ENCODE data around the gene AGXT.
"Not testable (repeated sequence)": the region's sequence is repeated elsewhere in the genome, so short reads cannot be mapped to it uniquely, and the experiment has no call there.

AGXT gene

GRCh38 chr2:240840435-240841060, 28.1 kb upstream of the AGXT start:
- no peak for DNase-seq (ENCODE audit: low spot score)

GRCh38 chr2:240846309-240846708, 22.3 kb upstream of the AGXT start:
- not testable (repeated sequence) for DNase-seq (ENCODE audit: low spot score)

GRCh38 chr2:240846873-240847595, 21.6 kb upstream of the AGXT start:
- DNase-seq (ENCODE audit: low spot score), result no peak

- no peak for DNase-seq (ENCODE audit: low spot score)
These were observed 20.8 kb upstream of the AGXT start for GRCh38 chr2:240847817-240848216.

- no peak for DNase-seq (ENCODE audit: low spot score)
These were observed 19.5 kb upstream of the AGXT start for GRCh38 chr2:240848900-240849680.

GRCh38 chr2:240850026-240850425, 18.6 kb upstream of the AGXT start:
- DNase-seq (ENCODE audit: low spot score), result no peak

GRCh38 chr2:240850756-240851077, 17.9 kb upstream of the AGXT start:
- DNase-seq (ENCODE audit: low spot score), result no peak

GRCh38 chr2:240851078-240851991, 17.3 kb upstream of the AGXT start:
- DNase-seq (ENCODE audit: low spot score), result peak; percentile 82

- no peak for DNase-seq (ENCODE audit: low spot score)
These were observed 15.8 kb upstream of the AGXT start for GRCh38 chr2:240852671-240853314.

GRCh38 chr2:240855670-240856069, 13.0 kb upstream of the AGXT start:
- DNase-seq (ENCODE audit: low spot score), result no peak

GRCh38 chr2:240856151-240856980, 12.3 kb upstream of the AGXT start:
- DNase-seq (ENCODE audit: low spot score), result peak; percentile 27

- no peak for DNase-seq (ENCODE audit: low spot score)
These were observed 11.3 kb upstream of the AGXT start for GRCh38 chr2:240857039-240858008.

- no peak for DNase-seq (ENCODE audit: low spot score)
These were observed 10.3 kb upstream of the AGXT start for GRCh38 chr2:240858321-240858720.

GRCh38 chr2:240858871-240859270, 9.8 kb upstream of the AGXT start:
- no peak for DNase-seq (ENCODE audit: low spot score)

GRCh38 chr2:240861547-240861946, 7.1 kb upstream of the AGXT start:
- no peak for DNase-seq (ENCODE audit: low spot score)

- no peak for DNase-seq (ENCODE audit: low spot score)
These were observed 4.1 kb upstream of the AGXT start for GRCh38 chr2:240864475-240864874.

- no peak for DNase-seq (ENCODE audit: low spot score)
These were observed 3.2 kb upstream of the AGXT start for GRCh38 chr2:240865391-240865790.

- DNase-seq (ENCODE audit: low spot score), result no peak
These were observed 708 bp downstream of the AGXT start for GRCh38 chr2:240869109-240869955.
